GM19025 (cell line): Measurements from ENCODE around the gene LAMP5.

ENCODE experiments used
- ATAC-seq: cut with Tn5 transposase; IDR thresholded peaks from one replicate; pipeline ENCODE4 v1.9.1; 2021; ENCODE audit warnings: mild to moderate bottlenecking, low read depth, moderate library complexity; ENCODE audit not compliant: unreplicated experiment

LAMP5 gene, protein sequence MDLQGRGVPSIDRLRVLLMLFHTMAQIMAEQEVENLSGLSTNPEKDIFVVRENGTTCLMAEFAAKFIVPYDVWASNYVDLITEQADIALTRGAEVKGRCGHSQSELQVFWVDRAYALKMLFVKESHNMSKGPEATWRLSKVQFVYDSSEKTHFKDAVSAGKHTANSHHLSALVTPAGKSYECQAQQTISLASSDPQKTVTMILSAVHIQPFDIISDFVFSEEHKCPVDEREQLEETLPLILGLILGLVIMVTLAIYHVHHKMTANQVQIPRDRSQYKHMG

GRCh38 chr20:9514461-9515213 lies at the start of gene LAMP5:
Gene LAMP5 (plus strand): TSS chr20:9514590. CDS start chr20:9514853, 263 bp downstream.
- no peak for ATAC-seq

DNA sequence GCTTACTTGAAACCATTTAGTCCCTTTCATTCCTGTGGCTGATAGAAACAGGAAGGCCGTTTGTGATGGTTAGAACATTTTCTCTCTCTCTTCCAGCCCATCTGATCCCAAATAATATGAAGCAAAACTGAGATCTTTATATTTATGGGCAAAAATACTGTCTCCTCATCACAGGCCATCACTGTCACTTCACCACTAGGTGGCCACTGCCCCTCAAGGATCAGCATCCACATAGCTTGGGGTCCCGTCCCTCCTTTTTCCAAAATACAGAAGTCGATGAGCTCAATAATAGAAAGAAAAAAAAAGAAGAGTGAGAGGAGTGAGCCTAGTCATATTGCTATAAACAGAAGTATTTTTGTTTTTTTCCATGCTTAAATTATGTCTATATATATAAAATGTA lies 46.4 kb upstream of the LAMP5 start:
- ATAC-seq: no peak

- no peak for ATAC-seq
These were observed 39.5 kb upstream of the LAMP5 start for GRCh38 chr20:9474835-9475415.

DNA sequence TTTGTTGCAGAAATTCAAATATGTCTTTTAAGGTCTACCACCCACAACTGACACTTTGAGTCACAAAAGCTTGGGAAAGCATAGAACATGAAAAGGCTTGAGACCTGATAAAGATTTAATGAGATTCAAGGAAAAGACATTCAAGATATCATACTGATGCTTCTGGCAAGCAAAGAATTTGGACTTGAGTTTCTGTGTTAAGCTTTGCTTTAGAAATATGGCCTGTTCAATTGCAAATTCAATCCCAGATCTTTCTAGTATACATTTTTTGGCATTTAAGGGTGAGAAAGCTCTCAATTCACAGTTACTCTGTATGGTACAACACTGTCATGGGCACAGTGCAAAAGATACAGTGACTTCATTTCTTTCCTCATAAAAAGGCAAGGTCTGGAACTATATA lies 38.9 kb upstream of the LAMP5 start:
- no peak for ATAC-seq

DNA sequence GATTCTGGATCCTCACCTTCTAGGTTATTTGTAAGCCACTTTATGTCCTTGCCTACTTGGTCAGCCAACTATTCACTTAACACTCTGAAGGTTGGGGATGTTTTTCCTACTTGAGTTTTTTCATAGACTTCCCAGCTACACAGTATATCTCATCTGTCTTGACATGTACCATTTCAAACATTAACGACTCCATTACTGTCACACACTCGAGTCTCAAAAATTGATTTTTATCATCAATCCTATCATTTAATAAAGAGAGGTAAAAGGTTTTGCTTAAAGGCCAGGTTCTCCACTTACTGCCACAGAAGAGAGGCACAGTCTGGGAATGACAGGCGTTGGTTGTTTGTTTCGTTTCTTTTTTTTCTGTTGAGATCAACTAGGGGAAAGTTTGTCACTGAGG lies 38.2 kb upstream of the LAMP5 start:
- ATAC-seq: no peak

DNA sequence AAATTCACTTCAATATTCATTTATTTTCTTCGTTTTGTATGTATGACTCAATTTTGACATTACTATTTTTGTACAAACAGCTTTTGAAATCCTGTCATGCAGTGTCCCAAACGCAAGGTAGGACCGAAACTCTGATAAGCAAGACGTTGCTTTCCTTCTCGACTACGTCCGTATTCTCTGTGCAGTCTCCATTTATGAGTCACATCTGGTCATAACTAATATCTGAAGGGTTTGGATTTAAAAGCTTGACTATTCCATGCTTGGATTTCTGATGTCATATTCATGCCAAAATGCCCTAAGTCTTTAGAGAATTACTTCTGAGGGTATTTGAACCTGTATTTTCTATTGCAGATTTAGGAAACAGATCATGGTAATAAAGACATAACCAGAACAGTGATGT lies 37.8 kb upstream of the LAMP5 start:
- ATAC-seq: no peak

DNA sequence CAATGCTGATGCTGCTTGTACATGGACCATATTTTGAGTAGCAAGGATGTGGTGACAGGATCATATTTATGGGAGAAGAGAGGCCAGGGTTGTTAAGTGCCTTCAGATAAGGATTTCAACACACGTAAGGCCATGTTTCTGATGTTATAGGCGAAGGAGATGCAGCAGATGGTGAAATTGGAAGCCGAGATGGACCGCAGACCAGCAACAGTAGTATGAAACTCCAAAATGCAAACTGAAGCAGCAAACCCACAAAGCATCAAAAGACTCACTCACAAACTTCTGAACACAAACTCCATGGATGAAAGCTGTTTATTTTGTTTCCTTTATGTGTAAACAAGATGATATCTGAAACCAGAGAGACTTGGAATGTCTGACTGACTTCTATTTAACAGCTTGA lies 35.6 kb upstream of the LAMP5 start:
- ATAC-seq: no peak

DNA sequence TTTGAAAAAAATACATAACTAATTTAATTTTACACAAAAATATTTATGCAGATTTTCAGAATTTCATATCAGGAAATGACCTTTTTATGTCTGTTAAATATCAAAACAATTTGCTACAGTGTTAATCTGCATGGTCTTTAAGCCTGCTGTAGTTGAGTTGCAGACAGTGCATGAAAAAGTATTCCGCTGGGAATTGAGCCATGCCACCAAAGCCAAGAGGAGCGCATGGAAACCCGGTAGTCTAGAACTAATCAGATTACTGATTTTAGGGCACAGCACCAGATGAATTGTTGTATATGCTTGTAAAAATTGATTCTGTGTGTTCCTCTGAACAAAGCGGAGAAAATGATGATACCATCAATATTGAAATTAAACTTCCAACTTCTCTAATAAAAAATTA lies 34.3 kb upstream of the LAMP5 start:
- no peak for ATAC-seq

DNA sequence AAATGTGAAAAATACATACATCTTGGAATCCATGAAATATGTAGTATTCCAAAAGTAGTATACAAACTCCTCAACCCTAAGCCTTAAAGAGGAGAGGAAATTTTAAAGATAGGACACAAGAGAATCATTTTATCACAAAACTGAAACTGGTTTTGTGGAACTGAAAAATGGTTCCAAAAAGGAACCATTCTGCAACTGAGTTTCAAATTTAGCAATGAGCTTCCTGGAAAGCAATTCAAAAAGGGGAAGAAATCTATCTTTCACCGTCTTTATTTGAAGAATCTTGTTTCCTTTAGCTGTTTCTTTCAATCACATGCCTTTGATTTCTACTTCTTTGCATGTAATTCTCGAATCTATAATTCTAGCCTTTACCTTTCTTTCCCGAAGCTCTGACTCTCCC lies 32.2 kb upstream of the LAMP5 start:
- no peak for ATAC-seq

DNA sequence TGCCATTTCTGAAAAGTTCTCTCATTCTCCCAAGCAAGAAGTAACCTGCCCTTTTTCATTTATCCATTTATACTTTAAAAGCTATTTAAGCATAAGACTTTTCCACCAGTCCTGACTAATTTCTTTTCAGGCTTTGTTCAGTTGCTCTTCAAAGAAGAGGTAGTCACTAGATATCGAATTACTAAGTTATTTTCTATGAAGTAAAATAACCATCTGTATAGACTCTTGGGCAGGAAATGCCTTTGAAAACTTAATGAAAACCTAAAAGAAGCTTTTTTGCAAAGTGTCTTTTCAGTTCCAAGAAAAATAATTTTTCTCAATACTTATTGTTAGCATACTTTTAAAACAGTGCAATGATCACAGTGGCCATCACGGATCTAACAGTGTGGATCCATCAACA lies 31.3 kb upstream of the LAMP5 start:
- ATAC-seq: no peak

GRCh38 chr20:9485614-9486340 lies 28.6 kb upstream of the LAMP5 start:
- no peak for ATAC-seq

DNA sequence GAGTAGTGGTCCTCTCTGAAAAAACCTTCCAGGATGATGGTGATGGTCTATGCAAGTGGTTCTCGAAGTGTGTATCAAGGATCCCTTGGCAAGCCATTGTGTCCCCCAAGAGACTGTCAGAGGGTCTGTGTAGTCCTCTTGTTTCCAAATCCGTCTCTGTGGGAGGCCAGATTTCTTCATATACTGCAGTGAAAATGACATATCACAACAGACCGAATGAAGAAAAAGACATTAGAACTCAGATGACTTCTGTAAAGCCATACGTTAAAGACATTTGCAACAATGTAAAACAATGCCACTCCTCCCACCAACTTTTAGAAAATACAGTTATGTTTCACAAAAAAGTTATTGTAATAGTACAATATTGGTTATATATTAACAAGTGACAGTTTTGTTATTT lies 27.2 kb upstream of the LAMP5 start:
- no peak for ATAC-seq

- ATAC-seq: no peak
These were observed 26.3 kb upstream of the LAMP5 start for GRCh38 chr20:9488063-9488462.

- ATAC-seq: no peak
These were observed 24.2 kb upstream of the LAMP5 start for GRCh38 chr20:9490161-9490560.

- ATAC-seq: no peak
These were observed 23.8 kb upstream of the LAMP5 start for GRCh38 chr20:9490631-9491030.

- no peak for ATAC-seq
These were observed 23.1 kb upstream of the LAMP5 start for GRCh38 chr20:9491324-9491723.

GRCh38 chr20:9492067-9492466 lies 22.3 kb upstream of the LAMP5 start:
- ATAC-seq: no peak

GRCh38 chr20:9493803-9494202 lies 20.6 kb upstream of the LAMP5 start:
- no peak for ATAC-seq

GRCh38 chr20:9495701-9496100 lies 18.7 kb upstream of the LAMP5 start:
- no peak for ATAC-seq

DNA sequence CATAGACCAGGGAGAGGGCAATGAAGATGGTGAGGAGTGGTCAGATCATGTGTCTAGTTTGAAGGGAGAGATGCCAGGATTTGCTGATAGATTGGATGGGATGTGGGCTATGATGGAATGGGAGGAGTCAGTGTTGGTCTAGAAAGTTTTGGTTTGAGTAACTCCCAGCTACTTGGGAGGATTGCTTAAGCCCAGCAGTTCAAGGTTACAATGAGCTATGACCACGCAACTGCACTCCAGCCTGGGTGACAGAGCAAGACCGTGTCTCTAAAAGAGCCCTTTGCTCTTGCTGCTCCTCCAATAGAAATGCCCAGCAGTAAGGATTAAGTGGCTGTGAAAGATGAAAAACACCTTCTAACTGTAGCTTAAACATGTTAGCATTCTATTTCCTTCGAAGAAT lies 18.2 kb upstream of the LAMP5 start:
- no peak for ATAC-seq

- ATAC-seq: no peak
These were observed 16.1 kb upstream of the LAMP5 start for GRCh38 chr20:9498322-9498721.
